ENCODE results near the gene KBTBD13.
"Not testable (repeated sequence)": the region's sequence is repeated elsewhere in the genome, so short reads cannot be mapped to it uniquely, and the experiment has no call there.

Gene KBTBD13

DNA sequence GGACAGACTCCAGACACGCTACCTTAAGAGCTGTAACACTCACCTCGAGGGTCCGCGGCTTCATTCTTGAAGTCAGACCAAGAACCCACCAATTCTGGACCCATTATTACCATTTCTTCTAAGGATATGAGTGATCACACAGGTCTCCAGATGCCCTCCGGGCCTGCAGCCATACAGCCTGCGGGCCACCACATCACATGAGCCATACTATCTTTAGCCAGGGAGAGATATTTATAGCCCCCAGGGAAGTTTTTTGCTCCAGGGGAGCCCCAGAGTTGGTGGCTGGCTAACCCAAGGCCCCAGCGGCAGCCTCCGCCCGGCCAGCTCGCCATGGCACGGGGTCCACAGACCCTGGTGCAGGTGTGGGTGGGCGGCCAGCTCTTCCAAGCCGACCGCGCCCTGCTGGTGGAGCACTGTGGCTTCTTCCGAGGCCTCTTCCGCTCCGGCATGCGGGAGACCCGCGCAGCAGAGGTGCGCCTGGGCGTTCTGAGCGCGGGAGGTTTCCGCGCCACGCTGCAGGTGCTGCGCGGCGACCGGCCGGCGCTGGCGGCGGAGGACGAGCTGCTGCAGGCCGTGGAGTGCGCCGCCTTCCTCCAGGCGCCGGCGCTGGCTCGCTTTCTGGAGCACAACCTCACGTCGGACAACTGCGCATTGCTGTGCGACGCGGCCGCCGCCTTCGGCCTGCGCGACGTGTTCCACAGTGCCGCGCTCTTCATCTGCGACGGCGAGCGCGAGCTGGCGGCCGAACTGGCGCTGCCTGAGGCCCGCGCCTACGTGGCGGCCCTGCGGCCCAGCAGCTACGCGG lies at the start of gene KBTBD13:
TSS of gene KBTBD13 (plus strand) at position 261 of the 805 bp plus-strand sequence. CDS start at position 331, 70 bp downstream.
- no peak for DNase-seq

DNA sequence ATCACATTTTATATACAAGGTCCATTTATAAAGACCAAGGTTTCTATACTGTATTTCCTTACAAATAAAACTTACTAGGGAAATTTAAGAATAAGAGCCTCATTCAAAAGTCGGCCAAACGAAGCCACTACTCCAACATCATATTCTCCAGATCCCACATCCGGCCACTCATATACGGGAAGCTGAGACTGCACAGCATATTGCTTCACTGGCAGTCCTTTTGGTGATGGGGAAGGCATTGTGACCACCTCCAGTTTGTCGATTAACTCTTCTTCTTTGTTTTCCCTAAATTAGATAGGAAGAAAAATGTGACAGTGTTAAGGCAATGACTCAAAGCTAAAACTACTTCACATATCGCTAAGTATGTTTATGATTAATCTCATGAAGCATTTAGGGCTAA lies 49.8 kb upstream of the KBTBD13 start:
- no peak for DNase-seq

DNA sequence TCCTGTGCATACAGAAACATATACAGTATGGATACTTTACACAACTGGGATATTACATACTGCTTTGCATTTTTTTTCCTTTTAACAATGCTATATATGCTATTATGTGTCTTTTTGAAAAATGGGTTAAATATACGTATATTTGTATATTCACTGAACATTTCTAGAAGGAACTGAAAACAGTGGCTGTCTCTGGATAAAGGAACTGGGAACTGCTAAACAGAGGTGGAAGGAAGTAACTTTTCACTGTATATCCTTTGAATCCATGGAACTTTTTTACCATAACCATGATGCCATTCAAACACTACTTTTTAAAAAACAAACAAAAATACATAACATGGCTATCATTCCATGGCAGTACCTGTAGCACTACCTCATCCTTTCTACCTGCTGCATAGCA lies 49.0 kb upstream of the KBTBD13 start:
- no peak for DNase-seq

DNA sequence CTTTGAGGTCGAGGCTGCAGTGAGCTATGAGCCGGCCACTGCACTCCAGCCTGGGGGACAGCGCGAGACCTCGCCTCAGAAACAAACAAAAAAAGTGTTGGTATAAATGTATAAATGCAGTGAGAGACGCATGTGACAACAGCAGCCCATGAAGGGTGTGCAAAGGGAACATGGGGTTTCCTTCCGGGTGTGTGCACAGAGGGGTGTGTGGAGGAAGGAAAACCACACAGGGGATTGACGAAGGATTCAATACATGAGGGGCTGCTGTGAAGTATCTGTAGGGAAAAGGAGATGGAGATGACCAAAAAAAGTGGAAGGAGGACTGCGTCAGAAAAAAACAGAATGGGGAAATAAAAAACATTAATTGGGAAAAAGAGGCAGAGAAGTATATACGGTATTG lies 48.2 kb upstream of the KBTBD13 start:
- peak; percentile 27 for DNase-seq

DNA sequence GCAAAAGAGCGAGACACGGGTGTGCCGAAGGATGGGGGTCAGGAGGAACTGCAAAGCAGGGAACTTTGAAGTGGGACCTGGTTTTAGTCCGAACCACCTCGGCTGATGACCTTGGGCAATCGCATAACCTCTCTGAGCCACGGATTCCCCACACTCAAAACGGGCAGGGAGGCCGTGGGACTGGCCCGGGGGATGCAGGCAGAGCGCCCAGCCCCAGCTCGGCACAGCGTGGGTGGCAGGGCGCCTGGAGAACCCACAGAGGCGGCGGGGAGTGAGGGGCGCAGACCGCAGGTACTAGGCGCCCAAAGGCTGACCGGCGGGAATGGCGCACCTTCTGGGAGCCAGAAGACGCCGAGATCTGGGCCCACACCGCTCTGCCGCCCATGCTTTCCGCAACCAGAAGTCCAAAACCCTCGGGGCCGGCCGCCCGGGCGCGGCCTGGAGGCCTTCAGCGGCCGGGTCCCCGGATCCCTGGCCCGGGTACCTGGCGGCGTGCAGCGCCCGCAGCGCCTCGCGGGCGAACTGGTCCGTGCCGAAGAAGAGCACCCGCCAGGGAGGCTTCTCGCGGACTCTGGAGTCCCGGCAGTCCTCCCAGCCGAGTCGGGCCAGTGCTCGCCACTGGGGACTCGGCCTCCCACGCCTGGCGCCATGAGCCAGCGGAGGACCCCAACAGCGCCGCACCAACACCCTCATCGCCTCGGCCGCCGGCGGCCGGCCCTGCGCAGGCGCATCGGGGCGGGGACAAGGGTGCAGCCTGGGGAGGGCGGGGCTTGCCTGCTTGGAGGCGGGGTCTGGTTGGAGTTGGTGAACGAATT lies 47.4 kb upstream of the KBTBD13 start, which contains the start of gene MTFMT:
TSS of gene MTFMT (minus strand) at position 719 of the 815 bp plus-strand sequence. CDS start at position 693, 26 bp downstream.
- DNase-seq: peak; percentile 96

DNA sequence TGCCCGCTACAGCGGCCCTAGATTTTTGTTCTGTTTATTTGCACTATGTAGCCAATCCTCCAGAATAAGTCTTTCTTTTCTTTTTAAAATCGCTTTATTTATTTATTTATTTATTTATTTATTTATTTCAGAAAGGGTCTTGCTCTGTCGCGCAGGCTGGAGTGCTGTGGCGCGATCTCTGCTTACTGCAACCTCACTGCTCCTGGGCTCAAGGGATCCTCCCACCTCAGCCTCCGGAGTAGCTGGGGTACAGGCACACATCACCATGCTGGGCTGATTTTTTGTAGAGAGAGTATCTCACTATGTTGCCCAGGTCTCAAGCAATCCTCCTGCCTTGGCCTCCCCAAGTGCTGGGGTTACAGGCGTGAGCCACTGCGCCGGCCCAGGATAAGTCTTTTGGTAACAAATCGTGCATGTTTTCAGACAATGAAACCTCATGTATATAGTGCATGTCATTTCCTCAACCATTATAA lies 46.8 kb upstream of the KBTBD13 start:
- no peak for DNase-seq

DNA sequence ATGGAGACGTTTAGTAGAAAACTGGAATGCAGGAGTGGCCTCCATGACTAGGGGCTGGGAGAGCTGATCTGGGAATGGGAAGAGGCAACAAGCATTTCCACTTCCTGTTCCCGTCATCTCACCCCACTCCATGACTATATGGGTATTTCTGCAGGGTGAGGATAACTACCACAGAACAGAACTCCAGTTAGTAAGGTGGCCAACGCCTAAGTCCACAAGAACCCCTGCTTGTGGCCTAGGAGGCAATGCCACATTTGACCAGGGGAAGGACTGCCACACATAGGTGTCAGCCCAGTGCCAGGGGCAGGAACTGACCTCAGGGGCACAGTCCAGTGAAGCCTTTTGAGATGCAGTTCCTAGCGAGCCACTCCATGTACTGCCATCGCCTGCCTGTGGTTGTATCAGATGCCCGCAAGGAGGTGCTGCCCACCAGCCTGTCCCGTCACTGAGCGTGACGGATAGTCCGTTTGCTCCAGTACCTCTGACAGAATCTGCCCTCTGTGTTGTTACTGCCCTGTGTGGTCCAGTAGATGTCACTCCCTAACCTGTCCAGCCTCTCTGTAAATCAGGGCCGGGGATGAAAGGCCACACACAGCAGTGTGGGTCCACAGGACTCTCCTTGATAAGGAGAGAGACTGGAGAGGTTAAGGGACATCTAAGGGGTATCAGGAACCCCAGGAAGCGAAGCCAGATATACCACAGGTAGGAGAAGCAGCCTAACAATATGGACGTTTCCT lies 43.6 kb upstream of the KBTBD13 start:
- DNase-seq: peak; percentile 58

DNA sequence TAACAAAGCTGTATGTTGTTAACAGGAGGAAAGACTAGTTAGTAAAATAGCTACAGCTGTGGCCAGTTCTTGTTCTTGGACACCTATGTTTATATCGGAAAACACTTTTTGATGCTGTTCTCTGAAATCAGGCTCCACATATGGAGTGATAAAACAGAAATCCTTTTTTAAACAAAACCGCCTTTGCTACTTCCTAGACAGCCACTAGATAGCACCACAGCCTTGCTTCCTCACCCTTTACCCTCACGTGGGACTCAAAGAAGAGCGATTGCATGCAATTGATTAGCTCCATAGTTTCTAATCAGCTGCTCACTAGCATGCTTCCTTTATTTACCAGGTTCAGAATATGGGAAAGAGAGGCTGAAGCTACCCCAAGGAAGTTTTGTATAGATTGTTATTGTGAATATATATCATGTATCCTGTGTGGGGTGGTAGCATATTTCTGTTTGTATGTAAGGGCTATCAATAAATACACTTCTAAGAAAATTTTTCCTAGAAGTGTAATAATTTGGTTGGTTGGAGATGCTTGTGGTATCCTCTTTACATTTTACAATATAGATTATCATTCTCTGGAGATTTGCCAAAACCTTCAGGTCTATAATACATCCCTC lies 42.8 kb upstream of the KBTBD13 start:
- DNase-seq: peak; percentile 56

DNA sequence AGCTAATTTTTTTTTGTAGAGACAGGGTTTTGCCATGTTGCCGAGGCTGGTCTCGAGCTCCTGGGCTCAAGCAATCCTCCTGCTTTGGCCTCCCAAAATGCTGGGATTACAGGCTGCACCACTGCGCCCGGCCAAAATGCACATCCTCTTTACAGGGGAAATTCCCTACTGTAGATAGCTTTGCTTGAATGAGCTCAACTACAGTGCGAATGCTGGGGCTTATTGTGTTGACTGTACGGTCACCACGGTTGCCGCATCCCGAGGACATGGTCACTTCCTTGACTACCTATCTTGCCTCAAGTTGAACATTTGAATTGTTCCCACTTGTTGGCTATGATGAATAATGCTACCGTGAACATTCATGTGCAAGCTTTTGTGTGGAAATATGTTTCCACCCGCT lies 41.8 kb upstream of the KBTBD13 start:
- no peak for DNase-seq

DNA sequence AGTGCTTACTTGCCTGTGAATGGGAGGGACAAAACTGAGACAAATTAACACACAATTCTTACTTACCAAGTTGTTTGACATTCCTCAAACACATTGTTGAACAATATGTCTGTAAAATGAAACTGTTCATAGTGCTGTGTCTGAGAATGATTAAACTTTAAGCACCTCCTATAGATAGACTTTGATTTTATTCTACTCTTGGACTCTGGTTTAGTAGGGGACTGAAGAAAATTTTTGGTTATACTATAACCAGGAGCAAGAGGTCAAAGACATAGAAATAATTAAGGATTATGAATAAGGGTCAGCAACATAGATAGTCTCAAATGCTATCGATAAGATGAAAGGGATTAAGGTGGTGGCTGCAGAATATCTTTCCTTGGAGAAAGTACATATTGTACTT lies 39.2 kb upstream of the KBTBD13 start:
- no peak for DNase-seq

DNA sequence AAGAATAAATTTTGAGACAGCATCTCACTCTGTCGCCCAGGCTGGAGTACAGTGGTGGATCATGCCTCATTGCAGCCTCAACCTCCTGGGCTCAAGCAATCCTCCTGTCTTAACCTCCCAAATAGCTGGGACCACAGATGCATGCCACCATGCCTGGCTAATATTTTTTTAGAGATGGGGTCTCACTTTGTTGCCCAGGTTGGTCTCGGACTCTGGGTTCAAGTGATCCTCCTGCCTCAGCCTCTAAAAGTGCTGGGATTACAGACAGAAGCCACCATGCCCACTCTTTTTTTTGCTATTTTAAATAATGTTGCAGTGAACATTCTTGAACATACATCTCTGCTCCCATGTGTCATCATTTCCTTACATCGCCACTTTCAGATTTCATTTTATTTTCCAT lies 38.1 kb upstream of the KBTBD13 start:
- no peak for DNase-seq

DNA sequence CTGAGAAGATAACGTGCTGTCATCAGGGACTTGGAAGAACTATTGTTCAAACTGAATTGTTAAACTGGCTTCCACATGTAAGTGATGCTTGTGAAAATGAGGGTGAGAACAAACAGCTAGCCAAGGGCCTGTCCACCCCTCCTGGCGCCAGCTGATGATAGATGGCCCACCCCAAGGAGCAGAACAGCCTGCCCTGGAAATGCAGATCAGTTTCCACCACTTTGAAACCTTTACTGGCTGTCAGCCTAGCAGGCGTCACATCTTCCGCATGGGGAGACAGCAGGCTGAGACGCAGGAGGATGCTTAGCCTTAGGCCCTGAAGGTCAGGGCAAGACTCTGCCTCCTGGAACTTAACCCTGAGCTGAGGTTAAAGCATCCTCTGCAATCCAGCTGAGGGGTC lies 37.7 kb upstream of the KBTBD13 start:
- no peak for DNase-seq

DNA sequence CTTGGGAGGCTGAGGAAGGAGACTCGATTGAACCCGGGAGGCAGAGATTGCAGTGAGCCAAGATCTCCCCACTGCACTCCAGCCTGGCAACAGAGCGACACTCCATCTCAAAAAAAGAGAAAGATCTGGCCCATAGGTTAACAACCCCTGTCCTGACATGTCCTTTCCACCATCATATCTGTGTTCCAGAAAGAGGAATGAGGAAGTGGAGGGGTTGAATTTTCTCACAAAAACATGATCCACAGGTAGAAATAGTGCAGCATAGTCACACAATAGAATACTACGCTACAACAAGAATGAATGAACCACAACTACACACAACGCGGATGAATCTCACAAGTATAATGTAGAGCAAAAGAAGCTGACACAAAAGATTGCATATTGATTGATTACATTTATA lies 36.1 kb upstream of the KBTBD13 start:
- no peak for DNase-seq

DNA sequence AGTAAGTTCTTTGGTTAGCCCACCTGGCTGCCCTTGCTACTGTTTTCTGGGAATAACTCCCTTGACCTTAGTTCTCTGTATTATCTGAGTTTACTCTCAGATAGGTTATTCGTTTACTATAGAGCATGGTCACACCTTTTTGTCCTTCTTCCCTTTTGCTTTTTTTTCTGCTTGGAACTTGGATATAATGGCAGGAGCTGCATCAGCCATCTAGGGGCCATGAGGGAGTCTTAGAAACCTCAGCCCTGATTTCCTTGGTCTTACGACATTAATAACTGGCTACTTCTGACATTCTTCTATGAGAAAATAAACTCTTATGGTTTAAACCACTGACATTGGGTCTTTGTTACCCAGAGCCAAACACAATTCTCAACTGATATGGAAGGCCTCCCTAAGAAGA lies 34.8 kb upstream of the KBTBD13 start:
- no peak for DNase-seq

DNA sequence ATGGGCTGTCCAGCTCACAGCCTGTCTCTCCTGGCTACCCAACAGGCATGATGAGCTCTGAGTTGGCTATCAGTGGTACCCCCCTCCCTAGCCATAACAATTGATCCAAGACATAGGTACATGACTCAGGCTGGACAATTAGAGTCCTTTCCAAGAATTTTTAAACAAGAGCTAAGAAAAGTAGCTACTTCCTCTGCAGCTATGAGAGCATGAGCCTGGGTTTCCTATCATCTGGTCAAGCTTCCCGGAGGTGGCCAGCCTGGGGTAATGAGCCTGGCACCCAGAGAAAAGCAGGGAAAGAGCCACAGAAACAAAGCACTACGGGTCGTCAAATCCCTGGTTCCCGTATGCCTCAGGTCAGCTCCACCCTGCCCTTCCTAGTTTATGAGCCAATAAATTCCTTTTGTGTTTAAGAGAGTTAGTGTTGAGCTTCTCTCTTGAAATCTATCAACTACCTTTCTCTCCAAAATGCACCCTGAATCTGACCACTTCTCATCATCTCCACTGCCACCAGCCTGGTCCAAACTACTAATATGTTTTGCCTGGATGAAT lies 33.7 kb upstream of the KBTBD13 start:
- DNase-seq: no peak

DNA sequence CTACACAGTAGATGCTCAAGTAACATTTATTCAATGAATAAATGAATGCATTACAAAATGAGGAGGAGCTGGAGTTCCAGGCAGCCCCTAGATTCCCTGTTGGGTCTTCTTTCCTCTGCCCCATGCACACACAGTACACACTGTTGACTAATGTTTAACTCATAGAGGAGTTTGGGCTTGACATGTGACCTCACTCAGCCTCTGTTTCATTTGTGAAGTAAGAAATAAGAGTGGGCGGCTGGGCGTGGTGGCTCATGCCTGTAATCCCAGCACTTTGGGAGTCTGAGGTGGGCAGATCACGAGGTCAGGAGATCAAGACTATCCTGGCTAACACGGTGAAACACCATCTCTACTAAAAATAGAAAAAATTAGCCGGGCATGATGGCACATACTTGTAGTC lies 32.3 kb upstream of the KBTBD13 start:
- DNase-seq: not testable (repeated sequence)

DNA sequence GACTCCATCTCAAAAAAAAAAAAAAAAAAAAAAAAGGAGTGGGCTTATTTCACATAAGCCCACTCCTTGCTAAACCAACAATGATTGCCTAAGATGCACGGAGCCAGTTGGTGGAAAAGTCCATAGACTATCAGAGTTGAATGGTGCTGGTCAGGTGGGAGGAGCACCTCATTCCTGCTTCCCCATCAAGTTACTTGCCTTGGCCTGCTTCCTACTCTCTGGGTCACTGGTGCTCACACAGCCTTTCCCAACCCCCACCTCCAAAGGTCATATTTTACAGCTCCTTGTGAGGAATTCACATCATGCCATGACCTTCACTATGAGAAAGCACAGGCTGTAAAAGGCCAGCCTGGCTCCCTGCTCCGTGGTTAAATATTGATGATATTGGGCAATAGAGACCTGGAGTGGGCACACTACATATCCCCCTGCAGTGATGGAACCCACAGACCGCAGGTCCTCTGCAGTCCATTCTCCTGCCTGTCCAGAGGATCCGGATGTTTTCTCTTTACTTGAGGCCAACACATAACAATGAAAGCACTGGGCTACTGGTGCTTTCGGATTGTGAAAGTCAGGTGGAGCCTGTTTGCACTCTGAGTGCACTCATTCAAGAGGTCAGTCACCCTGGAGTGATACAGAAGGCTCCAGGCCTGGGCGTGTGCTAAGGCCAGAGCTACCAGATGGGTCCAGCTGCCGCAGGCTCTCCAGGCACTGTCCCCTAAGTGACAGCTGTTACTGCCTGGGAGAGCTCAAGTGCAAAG lies 31.6 kb upstream of the KBTBD13 start, which contains the start of gene SLC51B:
TSS of gene SLC51B (plus strand) at position 664 of the 758 bp plus-strand sequence. CDS start 4,618 bp downstream, outside the sequence.
- no peak for DNase-seq

DNA sequence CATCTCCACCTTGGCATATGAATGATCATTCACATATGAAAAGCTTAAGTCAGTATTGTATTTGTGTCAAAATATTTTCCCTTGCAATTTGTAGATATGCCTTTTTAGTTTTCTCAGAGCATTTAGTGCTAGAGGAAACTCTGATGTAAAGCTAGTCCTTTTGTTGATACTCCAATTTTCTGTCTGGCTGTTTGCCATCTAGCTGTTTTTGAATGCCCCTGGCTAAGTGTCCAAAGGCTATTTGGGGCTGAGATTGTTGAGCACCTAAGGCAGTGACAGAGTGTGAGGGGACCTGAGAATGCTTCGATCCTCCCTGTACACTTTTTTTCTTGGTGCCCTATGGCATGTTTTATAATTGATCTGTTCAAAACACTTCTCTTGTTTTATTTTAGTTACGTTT lies 28.3 kb upstream of the KBTBD13 start:
- no peak for DNase-seq

DNA sequence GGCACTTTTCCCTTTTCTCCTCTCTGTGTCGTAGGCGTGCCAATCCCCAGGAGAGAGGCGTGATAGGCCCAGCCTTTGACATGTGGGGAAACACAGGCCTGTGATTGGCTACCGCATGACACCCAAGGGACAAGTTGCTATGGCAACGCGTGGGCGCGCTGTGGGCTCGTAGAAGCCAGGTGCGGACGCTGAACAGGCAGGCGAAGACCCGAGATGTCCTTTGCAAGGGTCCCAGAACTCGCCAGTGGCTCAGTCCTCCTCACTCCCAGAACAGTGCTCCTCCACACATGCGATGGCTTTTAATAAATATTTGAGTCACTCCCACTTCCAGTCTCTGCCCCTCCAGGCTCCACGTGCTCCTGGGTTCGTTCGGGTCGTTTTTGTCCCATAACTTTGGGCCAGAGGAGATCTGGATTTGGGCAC lies 27.1 kb upstream of the KBTBD13 start:
- DNase-seq: peak; percentile 89

DNA sequence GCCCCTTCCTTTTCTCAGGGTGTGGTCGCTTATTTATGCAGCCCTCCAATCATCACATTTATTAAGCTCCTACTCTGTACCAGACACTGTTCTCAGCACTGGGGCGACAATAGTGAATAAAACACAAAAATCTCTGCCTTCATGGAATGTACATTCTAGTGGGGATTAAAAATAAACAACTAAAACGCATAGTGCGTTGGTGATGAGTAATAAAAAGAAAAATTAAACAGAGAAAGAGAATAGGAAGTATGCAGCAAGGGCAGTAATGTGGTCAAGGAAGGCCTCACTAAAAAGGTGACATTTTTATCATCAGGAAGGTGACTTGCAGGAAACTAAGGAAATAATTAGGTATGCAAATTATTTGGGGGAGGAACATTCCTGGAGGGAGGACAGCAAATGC lies 26.3 kb upstream of the KBTBD13 start:
- no peak for DNase-seq

DNA sequence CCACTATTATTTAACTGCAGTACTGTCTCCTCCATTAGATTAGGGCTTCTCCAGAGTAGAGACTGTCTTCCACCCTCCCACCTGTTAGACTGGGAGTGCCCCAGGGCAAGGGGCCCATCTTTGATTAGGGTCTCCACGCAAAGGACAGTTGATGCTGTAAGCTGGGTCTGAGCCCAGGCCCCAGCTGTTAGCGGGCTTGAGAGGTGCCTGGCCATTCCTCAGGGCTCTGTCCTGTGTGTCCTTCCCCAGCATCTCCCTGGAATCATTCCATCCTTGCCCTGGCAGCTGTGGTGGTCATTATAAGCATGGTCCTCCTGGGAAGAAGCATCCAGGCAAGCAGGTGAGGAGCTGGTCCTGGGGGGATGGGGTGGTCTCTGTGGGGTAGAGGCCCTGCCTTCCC lies 25.3 kb upstream of the KBTBD13 start:
- no peak for DNase-seq
